GM18867 (cell line): ENCODE results near the gene DNAJC8.

Source experiments
- ATAC-seq: cut with Tn5 transposase; IDR thresholded peaks from one replicate; pipeline ENCODE4 v1.9.1; 2021; ENCODE audit warnings: mild to moderate bottlenecking, moderate library complexity; ENCODE audit not compliant: unreplicated experiment

DNAJC8 gene

DNA sequence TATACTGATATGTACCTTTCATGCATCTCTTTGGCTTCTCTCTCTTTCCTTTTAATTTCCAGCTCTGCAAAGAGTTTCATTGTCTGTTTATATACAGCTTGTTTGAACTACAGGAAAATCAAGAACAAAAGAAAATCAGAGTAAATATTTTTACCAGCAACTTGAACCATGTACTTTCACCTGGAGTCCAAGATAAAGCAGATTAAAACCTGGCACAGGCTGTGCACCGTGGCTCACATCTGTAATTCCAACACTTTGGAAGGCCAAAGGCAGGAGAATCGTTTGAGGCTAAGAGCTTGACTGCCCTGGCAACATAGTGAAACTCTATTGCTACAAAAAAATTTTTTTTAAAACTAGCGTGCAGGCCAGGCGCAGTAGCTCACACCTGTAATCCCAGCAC lies 27.6 kb downstream of the DNAJC8 start:
- no peak for ATAC-seq

DNA sequence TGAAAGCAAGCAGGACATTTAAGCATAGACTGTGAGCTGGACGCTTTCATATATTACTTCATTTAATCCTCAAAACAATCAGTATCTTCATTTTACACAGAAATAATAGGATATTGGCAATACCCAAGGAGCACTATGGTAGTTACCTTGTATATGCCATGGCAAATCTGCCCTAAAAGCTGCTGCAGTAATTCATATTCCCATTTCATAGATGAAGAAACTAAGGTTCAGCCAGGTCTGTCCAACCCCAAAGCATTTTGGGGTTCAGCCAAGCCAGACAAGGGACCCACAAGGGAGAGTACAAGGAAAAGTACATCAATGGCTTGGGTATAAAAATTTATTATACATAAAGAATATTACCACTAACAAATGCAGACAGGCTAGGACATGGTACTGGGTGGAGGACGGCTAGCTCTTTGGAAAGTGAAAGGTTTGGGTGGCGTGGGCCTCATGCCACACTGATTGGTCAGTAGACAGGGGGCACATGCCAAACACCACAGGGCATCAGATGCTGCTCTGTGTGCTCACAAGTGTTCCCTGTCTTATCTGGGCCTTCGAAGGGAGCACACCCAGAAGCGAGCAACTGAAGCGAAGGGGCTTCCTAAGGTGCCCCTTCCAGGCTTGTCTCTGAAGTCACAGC lies 32.5 kb downstream of the DNAJC8 start:
- ATAC-seq = no peak

DNA sequence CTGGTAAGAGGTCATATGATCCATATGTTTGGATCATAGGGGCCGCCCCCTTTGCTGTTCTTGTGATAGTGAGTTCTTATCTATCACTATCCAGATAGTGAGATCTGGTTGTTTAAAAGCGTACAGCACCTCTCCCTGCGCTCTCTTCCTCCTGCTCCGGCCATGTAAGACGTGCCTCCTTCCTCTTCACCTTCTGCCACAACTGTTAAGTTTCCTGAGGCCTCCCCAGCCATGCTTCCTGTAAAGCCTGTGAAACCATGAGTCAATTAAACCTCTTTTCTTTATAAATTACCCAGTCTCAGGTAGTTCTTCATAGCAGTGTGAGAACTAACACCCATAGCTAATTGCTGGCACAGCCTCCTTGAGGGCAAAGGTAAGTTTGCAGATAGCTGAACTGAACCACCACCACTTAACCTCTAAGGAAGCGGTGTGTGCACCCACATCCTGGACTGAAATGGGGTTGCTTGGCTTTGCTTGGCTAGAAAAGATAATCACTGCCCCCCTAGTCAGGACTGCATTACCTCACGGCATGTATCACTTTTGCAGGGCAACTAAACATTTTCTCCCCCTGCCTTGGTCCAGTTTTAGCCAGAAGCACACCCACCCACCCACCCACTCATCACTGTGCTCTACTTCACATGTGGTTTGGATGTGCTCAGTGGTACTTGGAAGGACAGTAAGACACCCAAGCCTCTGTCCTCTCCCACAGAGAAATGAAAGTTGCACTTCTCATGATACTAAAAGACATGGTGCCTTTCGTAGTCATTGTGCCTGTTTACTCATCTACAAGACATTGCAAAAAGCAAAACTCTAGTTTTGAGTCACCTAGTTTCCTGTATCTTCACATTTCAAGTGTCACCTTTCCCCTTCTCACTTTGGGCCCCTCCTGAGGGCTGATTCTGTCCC lies 33.2 kb downstream of the DNAJC8 start:
- ATAC-seq = peak; percentile 83

DNA sequence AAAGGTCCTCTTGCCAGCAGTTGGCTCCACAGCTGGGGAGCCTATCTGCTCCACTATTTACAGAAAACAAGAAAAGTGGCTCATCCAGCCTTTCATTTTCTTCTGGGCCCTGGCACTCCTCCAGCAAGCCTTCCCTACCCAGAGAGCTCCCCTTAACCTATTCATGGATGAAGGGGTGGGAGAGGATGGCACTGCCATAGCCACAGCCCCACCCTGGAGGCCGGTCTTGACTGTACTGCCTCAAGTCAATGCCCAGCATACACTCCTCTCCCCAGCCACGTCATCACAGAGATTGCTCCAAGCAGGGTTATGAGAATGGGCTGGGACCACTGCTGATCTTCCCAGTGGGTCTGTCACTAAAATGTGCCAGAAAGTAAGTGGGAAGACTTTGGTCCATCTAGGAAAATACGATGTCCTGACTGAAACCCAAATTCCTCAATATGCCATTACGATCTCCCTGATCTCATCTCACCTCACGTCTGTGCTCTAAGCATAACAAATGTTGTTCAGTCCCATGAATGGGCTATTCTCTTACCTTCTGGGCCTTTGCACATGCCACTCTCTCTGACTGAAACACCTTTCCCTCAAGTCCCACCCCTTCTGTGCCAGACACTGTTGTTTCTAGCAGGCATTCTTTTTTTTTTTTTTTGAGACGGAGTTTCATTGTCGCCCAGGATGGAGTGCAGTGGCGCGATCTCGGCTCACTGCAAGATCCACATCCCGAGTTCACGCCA lies 35.0 kb downstream of the DNAJC8 start:
- no peak for ATAC-seq

DNA sequence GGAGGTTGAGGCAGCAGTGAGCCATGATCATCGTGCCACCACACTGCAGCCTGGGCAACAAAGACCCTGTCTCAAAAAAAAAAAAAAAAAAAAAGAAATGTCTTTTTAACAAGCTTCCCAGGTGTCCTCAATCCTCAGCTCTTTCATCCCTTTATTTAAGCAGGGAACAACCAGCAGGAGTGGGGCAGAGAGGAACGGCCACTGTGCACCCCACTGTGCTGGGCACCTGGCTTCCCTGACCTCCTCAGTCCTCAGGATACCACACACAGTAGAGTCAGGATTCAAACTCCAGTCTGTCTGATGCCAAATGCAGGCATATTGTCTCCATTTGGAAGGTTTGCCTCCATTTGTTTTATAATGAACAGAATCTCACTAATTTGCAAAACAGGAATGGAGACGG lies 36.5 kb downstream of the DNAJC8 start:
- ATAC-seq = no peak

DNA sequence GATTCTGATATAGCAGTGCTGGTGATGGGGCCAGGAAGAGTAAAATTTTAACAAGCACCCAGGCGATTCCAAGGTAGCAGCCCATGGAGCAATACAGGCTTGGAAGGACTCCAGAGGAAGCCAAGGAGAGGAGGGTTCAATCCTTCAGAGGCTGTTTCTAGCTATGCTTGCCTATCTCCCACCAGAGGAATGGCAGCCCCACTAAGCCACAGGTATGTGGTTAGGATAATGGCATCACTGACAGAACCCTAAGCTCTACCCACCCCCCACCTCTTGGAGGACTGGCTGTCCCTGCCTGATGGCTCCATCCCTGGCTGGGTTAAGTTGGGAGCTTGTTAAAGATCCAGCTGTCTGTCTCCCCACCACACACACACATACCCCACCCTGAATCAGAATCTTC lies 37.0 kb downstream of the DNAJC8 start:
- no peak for ATAC-seq

DNA sequence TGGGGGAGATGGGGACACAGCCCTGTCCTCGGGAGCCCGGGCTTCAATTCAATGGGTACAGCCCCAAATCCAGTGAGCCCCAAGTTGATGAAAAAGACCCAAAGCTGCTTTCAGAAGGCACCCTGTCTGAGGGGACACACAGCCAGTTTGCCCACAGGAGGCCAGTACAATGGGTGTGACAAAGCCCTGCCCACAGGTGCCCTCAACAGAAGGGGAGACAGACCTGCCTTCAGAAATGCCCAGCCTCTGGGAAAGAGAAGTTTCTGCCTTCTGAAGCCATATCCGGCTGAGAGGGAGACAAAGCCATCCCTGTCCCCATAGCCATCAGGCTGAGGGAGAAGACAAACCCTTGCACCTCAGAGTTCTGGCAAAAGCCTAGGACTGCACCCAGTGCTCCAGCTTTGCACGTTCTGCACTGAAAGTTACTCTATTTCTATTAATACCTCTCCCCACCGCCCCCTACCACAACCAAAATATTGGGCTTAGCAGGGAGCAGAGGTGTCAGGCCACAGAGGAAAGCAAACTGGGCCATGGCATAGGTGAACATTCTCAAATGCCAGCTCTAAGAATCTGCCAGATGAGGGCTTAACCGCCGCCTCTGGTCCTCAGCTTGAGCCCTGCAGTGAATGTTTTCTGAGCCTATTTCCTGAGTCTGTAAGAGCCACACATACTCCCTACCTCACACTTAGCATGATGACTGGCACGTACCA lies 38.3 kb downstream of the DNAJC8 start:
- no peak for ATAC-seq

DNA sequence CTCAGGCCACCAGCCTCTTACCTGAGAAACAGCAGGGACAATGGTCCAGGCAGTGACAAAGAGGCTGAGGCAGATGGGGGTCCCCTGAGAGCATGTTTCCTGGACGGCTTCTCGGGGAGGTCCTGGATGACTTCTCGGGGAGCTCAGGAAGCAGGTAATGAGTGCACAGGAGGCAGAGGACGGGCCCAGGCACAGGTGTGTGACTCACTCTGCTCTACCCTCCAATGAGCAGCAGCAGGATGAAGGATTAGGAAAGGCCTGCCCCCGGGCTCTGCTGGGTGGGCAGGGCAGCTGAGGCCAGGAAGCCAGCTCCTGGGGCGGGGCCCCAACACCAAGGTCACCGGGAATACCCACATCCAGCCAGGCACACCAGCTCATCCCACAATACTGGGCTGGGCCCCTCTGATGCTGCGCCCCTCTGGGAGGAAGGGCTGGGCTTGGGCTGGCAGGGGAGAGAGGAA lies 39.1 kb downstream of the DNAJC8 start:
- ATAC-seq = no peak

DNA sequence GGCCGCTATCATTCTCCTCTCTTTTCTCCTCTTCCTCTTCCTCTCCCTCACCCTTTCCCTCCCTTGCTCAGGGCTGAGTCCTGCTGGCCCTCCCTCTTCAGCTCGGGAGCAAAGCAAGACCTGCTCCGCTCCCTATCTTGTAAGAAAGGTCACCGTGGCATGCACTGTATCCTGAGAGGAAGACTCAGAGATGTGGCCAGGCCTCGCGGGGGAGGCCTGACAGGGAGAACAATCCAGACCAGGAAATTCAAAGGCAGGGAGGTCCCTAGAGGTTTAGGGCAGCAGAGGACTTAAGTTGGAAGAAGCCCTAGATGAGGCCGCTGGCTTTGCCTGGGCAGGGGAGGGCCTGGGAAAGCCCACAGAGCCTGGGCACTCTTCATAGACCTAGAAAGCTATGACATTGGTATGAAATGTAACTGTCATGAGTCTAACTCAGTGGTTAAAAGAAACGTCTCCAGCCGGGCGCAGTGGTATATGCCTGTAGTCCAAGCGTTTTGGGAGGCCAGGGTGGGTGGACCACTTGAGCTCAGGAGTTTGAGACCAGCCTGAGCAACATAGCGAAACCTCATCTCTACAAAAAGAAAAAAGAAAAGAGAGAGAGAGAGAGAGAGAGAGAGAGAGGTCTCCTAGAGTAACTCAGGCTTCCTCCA lies 41.7 kb downstream of the DNAJC8 start:
- ATAC-seq = no peak

DNA sequence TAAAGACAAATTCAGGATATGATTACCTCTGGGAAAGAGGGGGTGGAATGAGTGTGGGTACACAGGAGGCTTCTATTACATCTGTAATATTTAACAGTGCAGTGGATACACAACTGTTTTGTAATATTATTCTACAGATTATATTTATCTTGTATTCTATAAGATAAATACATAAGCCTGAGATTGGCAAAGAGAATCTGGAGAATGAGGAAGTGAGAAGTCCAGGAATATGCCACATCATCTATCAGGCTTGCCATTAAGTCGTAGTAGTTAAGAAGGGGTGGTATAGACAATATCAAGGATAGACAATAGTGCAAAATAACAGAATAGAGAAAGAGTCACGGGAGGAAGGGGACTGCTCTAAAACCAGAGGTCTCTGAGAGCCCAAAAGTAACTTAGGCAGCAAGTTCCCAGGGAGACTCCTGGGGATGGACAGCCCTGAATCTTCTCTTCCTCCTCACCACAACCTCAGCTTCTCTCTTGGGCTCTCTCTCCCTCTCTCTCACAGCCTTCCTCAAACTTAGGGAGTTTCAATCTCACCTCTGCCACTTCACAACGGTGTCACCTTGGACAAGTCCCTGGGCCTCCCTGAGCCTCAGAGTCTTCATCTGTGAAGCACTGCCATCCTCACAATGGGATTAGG lies 42.4 kb downstream of the DNAJC8 start:
- ATAC-seq = no peak

DNA sequence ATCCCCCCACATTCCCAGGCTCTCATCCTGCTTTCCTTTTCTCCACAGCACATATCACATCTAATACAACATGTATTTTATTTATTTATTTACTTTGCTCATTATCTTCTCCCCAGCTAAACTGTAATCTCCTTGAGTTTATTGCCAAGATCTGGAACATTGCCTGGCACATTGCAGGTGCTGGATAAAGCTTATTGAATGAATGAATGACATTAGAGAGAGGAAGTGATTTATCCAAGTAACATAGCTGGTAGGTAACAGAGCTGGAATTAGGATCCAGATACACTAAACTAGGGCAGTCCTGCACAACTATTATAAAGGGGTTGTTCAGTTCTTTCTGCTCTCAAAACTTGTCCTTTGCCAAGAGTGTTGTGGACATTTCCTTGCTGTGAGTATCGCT lies 47.8 kb downstream of the DNAJC8 start:
- ATAC-seq = no peak

DNA sequence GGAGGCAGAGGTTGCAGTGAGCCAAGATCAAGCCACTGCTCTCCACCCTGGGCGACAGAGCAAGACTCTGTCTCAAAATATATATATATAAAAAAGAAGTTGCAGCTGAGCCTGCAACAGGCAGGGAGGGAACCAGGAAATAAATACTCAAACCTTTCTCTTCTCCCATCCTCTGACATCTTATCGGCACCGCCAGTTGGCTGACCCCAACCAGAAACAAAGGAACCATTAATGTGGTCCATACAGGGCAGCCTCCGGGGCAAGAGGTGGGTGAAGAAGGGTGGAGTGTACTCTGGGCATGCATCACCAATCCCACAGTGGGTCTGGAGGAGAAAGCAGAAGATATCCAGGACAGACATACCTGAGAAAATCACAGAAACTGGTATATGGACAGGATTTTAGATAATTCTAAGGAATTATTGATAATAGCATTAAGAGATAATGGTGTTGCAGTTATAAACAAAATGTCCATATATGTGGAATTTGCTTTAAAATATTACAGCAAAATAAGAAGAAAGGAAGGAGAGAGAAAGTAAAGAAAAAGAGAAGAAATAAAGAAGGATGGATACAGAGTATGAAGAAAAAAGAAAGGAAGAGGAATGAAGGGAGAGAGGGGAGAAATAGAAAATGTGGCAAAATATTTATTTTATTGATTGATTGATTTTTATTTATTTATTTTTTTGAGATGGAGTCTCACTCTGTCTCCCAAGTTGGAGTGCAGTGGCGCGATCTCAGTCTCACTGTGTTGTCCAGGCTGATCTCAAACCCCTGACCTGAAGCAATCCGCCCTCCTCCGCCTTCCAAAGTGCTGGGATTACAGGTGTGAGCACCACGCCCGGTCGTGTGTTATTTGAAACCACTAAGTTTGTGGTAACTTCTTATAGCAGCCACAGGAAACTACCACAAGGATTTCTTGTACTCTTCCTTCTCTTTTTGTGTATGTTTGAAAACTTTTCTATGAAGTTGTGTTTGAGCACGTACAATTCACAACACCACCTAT lies 52.2 kb downstream of the DNAJC8 start:
- no peak for ATAC-seq

DNA sequence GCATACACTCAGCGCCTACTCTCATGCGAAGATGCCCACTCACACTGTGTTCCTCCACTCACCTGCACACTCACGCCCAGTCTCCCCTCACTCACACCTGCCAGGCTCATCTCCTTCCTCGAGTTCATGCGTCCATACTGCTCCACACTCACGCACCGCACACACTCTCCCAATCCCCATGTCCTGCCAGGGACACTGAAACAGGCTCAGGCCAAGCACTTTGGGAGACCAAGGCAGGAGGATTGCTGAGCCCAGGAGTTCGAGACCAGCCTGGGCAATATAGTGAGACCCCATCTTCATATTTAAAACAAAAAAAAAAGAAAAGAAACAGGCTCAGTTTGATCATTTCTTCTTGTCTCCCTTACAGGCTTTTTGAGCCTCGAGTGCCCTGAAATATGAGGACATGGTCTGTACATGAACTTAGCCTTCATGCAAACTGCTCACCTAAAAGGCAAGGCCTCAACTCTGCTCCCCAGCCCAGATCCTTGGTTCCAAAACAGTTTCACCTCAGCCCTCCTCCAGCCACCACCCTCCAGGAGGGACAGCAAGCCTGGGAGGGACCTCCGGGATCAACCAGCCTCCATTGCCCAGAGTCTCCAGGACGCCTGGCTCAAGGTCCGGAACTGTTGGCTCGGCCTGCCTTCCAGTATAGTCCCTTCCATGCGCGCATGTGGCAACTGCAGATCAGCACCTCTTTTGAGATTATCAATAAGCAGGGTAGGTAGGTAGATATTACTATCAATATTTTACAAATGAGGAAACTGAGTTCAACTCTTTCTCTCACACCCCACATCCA lies 53.9 kb downstream of the DNAJC8 start:
- no peak for ATAC-seq

DNA sequence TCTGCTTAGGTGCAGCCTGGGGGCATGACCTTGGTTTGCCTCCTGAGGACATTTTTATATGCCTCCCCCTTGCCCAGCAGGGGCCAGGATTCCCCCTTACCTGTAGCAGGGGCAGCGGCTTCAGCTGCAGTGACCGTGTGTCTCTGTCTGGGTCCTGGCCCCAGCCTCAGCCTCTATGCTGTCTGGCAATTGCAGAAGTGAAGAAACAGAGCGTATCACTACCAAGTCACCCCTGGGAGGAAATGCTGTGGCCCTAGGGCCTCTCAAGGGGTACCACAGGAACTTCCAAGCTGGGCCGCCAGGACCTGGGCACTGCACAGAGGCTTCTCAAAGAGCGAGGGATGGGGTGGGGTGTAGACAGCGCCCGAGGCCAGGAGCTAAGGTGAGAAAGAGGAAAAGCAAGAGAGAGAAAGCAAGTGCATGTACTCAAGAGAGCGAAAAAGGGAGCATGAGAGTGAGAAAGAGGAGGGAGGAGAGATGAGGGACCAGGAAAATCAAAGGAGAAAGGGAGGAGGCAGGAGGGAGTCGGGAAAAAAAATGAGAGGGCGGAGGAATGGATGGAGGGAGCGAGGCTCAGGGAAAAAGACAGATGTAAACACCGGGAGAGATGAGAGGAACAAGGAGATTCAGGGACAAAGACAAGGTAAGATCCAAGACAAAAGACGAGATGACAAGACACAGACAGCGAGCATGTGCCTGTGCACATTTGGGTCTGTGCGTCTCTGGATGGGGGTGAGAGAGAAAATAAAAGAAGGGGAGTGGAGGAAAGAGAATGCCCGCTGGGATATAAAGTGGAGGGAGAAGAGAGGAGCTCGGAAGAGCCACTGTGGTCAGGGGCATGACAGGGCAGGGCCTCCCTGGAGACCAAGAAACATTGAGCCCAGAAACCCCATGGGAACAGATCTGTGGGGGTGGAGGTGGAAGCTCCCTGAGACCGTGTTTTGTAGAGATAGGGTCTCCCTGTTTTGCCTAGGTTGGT lies 56.0 kb downstream of the DNAJC8 start, which contains the start of gene PTAFR:
Gene PTAFR, minus strand, starts transcription at position 199 of the 979 bp plus-strand sequence. CDS start 25,669 bp downstream, outside the sequence.
- peak; percentile 41 for ATAC-seq

DNA sequence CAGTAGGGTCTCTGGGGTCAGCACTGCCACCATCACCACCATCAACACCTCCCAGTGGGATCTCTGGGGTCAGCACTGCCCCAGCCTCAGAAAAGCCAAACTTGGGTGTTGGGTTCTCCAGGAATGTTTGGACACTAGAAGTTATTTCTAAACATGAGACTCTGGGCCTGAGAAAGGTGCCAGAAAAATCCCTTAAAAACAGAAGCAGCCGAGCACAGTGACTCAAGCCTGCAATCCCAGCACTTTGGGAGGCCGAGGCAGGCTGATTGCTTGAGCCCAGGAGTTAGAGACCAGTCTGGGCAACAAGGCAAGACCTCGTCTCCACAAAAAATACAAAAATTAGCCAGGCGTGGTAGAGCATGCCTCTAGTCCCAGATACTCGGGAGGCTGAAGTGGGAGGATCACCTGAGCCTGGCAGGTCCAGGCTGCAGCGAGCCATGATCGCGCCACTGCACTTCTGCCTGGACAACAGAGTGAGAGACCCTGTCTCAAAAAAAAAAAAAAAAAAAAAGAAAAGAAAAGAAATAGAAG lies 56.8 kb downstream of the DNAJC8 start:
- no peak for ATAC-seq

DNA sequence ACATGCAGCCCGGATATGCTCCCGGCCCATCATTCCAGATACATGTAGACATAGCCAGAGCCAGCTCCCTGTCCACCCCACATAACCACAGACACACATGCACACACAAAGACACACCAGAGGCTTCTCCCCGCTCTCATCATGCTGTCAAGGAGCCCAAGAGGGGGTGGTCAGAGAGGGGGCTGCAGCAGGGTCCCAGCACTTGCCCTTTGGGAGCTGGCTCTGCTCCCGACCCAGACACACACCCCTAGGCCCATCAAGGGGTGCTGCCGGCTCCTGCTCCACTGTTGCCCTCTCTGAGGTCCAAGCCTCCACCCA lies 58.9 kb downstream of the DNAJC8 start:
- ATAC-seq = no peak
